ENCODE data around the gene SEMA5B. TPM values are rescaled to one million over a fixed set of nuclear protein-coding genes. Genes with fewer than 3 reads are reported as not detected.

The SEMA5B gene
- total RNA-seq, 1 experiment from 2014 or later, result 1.0 TPM

- no peak for DNase-seq
- H3K9me3 Mint-ChIP-seq (ENCODE audit: unreplicated experiment), result no peaks in the 10 kb centered on the region
- H3K4me1 Mint-ChIP-seq (ENCODE audit: low read depth, unreplicated experiment), result peaks cover 7% of the 10 kb centered on the region
These were observed 51.7 kb downstream of the SEMA5B start for GRCh38 chr3:122975924-122976293.

GRCh38 chr3:122975163-122975923, 52.2 kb downstream of the SEMA5B start:
- POLR2A ChIA-PET, result no interaction called here
- BruUV-seq (replicated peaks), result no TSS peak

More at GRCh38 chr3:122975924-122976293, 51.7 kb downstream of the SEMA5B start:
- POLR2A ChIA-PET, result no interaction called here
- CTCF ChIA-PET, result no interaction called here
- no peak overlapping the region for H3K4me3 Mint-ChIP-seq (ENCODE audit: unreplicated experiment)
- Histone ChIP-seq H3K4me1 (peaks cover 4% of the 10 kb centered on the region; the same call in 1 of the 2 replicates), H3K4me3 (ENCODE audit: low read depth, low read length) (no peak overlapping the region), H3K36me3 (ENCODE audit: control insufficient read depth, insufficient read depth, low read length) (no peaks in the 10 kb centered on the region), H3K27me3 (replicated peaks; ENCODE audit: control insufficient read depth, insufficient read depth, low read length) (no peaks in the 10 kb centered on the region), H3K9me3 (no peaks in the 10 kb centered on the region)
- no peaks in the 10 kb centered on the region for H3K27me3 Mint-ChIP-seq (ENCODE audit: insufficient read depth, unreplicated experiment)
- H3K36me3 Mint-ChIP-seq (ENCODE audit: insufficient read depth, unreplicated experiment), result no peaks in the 10 kb centered on the region
- TF ChIP-seq, protein P1, sequence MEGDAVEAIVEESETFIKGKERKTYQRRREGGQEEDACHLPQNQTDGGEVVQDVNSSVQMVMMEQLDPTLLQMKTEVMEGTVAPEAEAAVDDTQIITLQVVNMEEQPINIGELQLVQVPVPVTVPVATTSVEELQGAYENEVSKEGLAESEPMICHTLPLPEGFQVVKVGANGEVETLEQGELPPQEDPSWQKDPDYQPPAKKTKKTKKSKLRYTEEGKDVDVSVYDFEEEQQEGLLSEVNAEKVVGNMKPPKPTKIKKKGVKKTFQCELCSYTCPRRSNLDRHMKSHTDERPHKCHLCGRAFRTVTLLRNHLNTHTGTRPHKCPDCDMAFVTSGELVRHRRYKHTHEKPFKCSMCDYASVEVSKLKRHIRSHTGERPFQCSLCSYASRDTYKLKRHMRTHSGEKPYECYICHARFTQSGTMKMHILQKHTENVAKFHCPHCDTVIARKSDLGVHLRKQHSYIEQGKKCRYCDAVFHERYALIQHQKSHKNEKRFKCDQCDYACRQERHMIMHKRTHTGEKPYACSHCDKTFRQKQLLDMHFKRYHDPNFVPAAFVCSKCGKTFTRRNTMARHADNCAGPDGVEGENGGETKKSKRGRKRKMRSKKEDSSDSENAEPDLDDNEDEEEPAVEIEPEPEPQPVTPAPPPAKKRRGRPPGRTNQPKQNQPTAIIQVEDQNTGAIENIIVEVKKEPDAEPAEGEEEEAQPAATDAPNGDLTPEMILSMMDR (IDR thresholded peaks at IDR 0.05; ENCODE audit: insufficient read depth in 1 of 2, low read depth in 1 of 2, low read length in 1 of 2, severe bottlenecking in 1 of 2, unreplicated experiment in 1 of 2), result no peak
- no TSS peak for BruUV-seq (replicated peaks)
- intact Hi-C loops (cut with micrococcal nuclease; ENCODE audit: unreplicated experiment), result no loop called here
- no peak overlapping the region for H3K27ac Mint-ChIP-seq (ENCODE audit: unreplicated experiment)

GRCh38 chr3:122974764-122975162, 52.8 kb downstream of the SEMA5B start:
- intact Hi-C loops (cut with micrococcal nuclease; ENCODE audit: unreplicated experiment), result no loop called here
- no peaks in the 10 kb centered on the region for H3K9me3 Mint-ChIP-seq (ENCODE audit: unreplicated experiment)
- H3K36me3 ChIP-seq (ENCODE audit: control insufficient read depth, insufficient read depth, low read length), result no peaks in the 10 kb centered on the region
- H3K4me3 ChIP-seq (ENCODE audit: low read depth, low read length), result no peak overlapping the region
- H3K27me3 ChIP-seq (replicated peaks; ENCODE audit: control insufficient read depth, insufficient read depth, low read length), result no peaks in the 10 kb centered on the region
- DNase-seq, result no peak
- CTCF ChIA-PET, result no interaction called here
- TF ChIP-seq, protein P1 (IDR thresholded peaks at IDR 0.05; ENCODE audit: insufficient read depth in 1 of 2, low read depth in 1 of 2, low read length in 1 of 2, severe bottlenecking in 1 of 2, unreplicated experiment in 1 of 2), result no peak
- no peaks in the 10 kb centered on the region for H3K27me3 Mint-ChIP-seq (ENCODE audit: insufficient read depth, unreplicated experiment)
- POLR2A ChIA-PET, result no interaction called here
- H3K36me3 Mint-ChIP-seq (ENCODE audit: insufficient read depth, unreplicated experiment), result no peaks in the 10 kb centered on the region
- no peak overlapping the region for H3K27ac Mint-ChIP-seq (ENCODE audit: unreplicated experiment)
- BruUV-seq (replicated peaks), result no TSS peak
- H3K9me3 ChIP-seq, result no peaks in the 10 kb centered on the region
- H3K4me1 Mint-ChIP-seq (ENCODE audit: low read depth, unreplicated experiment), result peaks cover 7% of the 10 kb centered on the region
- H3K4me3 Mint-ChIP-seq (ENCODE audit: unreplicated experiment), result no peak overlapping the region
- H3K4me1 ChIP-seq, result peaks cover 4% of the 10 kb centered on the region; the same call in 1 of the 2 replicates

More at GRCh38 chr3:122975163-122975923, 52.2 kb downstream of the SEMA5B start:
- no peak overlapping the region for H3K27ac Mint-ChIP-seq (ENCODE audit: unreplicated experiment)
- no peaks in the 10 kb centered on the region for H3K27me3 ChIP-seq (replicated peaks; ENCODE audit: control insufficient read depth, insufficient read depth, low read length)
- CTCF ChIA-PET, result no interaction called here
- H3K27me3 Mint-ChIP-seq (ENCODE audit: insufficient read depth, unreplicated experiment), result no peaks in the 10 kb centered on the region
- no peak overlapping the region for H3K4me3 Mint-ChIP-seq (ENCODE audit: unreplicated experiment)
- H3K4me3 ChIP-seq (ENCODE audit: low read depth, low read length), result no peak overlapping the region
- TF ChIP-seq, protein P1 (IDR thresholded peaks at IDR 0.05; ENCODE audit: insufficient read depth in 1 of 2, low read depth in 1 of 2, low read length in 1 of 2, severe bottlenecking in 1 of 2, unreplicated experiment in 1 of 2), result no peak
- H3K4me1 ChIP-seq, result peaks cover 4% of the 10 kb centered on the region; the same call in 1 of the 2 replicates
- DNase-seq, result no peak
- intact Hi-C loops (cut with micrococcal nuclease; ENCODE audit: unreplicated experiment), result no loop called here
- no peaks in the 10 kb centered on the region for H3K9me3 Mint-ChIP-seq (ENCODE audit: unreplicated experiment)
- H3K4me1 Mint-ChIP-seq (ENCODE audit: low read depth, unreplicated experiment), result peaks cover 7% of the 10 kb centered on the region
- no peaks in the 10 kb centered on the region for H3K36me3 ChIP-seq (ENCODE audit: control insufficient read depth, insufficient read depth, low read length)
- no peaks in the 10 kb centered on the region for H3K36me3 Mint-ChIP-seq (ENCODE audit: insufficient read depth, unreplicated experiment)
- H3K9me3 ChIP-seq, result no peaks in the 10 kb centered on the region

Measured in Caco-2 (cell line).